HPDE6-E6E7 (cell line): ENCODE results near the gene LRBA.
"Not testable (repeated sequence)": the region's sequence is repeated elsewhere in the genome, so short reads cannot be mapped to it uniquely, and the experiment has no call there.

Experiments used
- DNase-seq: peaks from one replicate; pipeline ENCODE4 v3.0.0; 2011; ENCODE audit warnings: missing footprints; ENCODE audit errors: extremely low spot score

The LRBA gene

DNA sequence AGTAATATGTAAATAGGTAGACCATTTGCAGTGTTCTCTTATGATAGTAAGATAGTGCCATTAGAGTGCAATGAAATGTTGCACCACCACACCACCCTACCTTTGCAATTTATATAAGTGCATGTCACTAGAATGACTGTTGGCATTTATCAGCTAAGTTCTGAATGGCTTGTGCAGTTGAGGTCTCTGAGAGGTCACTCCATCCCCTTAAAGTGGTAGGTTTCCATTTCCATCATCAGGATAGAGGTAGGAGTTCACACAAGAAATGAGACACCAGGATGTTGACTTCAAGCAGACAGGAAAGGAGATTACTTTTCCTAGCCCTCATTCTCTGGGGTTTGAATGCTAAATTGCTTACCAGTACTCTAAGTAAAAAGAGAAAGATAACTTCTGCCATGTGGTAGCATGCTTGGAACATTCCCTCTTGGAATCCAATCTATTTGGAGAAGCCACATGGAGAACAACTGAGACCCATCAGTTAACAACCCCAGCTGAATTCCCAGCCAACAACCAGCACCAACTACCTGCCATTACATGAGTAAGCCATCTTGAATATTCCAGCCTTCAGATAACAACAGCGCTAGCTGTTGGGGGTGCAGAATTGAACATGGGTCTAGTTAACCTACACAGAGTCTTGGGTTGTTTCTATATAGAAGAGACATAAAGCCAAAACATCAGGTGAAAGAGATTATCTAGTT lies 6.7 kb upstream of the LRBA start:
- DNase-seq: no peak

DNA sequence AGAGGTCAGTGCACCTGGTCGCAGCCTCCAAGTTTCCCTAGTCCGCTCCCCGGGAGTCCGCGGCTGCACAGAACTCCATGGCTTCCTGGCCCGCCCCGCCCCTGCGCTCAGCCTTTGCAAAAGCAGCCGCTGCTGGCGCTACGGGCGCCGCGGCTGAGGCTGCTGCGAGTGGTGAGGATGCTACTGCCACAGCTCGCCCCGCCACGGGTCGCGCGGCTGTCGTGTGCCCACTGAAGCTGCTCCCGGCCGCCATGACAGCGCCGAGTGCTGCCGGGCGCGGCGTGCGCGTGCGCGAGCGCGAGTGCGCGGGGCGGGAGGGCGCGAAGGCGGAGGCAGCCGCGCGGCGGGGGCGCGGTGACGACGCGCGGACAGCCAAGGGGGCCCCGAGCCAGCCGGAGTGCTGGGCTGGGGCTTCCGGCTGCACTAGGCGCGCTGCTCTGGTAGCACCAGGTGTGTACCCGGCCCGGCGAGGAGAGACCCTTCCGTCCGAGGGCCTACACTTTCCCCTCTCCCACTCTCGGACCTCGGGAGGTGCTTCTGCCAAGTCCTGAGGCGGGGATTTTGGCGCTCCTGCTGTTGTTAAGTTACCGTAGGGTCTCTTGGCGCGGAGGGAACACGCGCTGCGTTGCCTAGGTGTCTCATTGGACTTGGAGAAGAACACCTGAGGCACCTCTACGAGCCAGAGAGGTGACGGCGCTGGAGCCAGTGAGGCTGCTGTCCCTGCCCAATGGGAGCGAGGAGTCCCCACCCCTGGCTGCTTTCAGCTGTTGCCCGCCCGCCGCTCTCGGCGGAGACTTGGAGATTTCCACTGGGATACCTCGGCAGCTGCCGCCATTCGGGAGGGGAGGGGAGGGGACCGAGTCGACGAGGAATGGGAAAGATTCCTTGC lies 619 bp upstream of the LRBA start:
- DNase-seq: peak; percentile 67

DNA sequence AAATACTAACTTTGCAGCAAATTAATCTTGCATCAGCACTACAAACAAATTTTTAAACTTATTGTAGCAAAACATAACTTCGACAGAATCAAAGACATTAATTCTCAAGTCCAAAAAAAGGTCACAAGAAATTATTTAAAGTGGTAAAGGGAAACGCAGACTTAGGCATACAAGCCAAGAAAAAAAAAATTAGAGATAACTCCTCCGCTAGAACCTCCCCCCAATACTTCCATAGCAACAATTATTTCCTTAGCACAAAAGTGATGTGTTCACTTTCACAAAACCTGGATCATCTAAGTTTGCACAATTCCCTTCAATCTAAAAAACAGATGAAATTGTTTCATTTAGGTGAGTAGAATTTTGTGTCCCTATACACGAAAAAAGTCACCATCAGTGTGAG lies 1.1 kb downstream of the LRBA start:
- no peak for DNase-seq

DNA sequence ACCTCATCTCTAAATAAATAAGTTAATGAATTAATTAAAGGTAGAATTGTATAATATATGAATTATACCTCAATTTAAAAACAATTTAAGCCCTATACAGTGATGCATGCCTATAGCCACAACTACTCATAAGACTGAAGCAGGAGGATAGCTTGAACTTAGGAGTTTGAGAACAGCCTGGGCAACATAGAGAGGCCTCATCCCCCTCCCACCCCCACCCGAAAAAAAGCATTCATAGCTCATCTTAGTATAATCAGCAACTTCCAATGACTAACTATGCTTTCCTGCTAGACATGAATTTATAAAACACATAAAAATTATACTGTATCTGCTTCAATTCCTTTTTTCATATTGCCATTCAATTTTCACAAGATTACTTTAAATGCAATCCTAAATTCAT lies 1.6 kb downstream of the LRBA start:
- no peak for DNase-seq

DNA sequence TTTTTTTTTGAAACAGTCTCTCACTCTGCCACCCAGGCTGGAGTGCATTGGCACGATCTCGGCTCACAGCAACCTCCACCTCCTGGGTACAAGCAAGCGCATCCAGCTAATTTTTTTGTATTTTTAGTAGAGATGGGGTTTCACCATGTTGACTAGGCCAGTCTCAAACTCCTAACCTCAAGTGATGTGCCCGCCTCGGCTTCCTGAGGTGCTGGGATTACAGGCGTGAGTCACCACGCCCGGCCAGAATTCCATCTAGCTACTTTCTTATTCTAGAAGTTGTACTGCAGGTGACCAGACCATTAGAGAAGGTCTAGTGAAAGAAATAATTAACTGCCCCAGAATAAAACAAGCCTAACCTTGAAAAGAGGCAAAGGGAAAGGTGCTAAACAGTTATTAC lies 2.3 kb downstream of the LRBA start:
- no peak for DNase-seq

DNA sequence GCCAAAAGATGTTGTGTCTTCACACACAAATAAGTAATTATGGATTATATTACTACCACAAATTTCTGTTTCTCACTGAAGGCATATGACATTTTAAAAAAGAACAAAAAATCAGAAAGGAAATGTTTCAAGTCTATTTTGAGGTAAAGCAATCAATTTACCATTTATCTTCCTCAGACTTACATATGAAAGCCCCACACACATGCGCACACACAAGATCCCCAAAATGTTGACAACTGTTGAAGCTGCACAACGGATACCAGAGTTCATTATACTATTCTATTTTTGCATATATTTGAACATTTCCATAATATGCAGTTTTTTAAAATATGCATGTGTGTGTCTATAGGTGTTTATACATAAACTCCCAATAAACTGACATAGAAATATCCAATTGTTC lies 2.7 kb downstream of the LRBA start:
- DNase-seq: no peak

DNA sequence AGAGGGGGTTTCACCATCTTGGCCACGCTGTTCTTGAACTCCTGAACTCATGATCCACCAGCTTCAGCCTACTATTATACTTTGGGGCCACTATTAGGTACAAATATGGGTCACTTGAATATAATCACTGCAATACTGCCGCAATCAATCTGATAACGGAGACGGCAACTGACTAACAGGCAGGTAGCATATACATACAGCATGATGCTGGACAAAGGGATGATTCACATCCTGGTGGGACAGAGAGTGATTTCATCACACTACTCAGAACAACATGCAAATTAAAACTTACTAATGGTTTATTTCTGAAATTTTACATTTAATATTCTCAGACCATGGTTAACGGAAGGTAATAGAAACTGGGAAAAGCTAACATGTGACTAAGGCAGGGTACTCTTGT lies 10.9 kb downstream of the LRBA start:
- DNase-seq: peak; percentile 71

DNA sequence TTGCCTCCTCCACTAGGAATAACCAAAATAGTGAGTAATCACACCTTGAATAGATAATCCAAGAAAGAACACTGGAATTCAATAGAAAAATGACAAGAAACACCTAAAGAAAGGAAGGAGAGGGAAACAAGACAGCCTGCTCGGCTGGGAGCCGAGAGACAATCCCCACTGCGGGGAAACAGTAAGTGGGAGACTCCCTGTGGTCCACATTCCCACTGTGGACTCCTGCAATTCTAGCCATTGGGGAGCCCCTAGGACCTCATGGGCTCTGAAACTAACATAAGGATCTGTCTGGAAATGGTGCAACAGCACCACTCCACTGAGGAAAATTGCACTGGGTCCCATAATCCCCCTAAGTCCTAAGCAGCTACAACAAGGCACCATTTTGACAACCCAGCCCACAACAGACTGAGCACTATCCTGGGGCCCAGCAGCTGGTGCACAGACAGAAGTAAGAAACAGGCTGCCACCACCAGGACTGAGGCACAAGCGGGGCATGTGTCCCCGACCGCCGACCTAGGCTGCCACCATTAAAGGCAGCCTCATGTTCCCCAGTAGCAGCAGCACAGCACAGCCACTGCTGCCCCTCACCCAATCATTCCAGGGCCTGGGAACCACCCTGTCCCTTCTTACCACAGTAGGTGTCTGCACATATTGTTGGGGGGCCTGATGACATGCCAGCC lies 14.2 kb downstream of the LRBA start:
- no peak for DNase-seq

DNA sequence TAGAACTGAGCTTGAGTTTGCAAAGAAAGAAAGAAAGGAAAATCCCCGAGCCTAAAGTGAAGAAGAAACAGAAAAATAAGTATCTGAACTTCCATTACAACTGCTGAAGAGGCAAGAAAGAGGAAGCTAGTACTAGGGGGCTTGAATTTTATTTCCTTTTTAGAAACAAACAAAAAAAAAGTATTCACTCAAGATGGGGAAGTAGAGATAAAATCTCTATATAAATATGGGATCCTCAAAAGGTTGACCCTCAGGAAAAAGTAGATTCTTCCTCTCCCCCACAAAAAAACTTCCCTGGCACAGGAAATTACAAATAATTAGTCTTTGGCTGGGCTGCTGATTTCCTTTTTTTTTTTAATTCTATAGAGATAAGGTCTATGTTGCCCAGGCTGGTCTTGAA lies 16.0 kb downstream of the LRBA start:
- DNase-seq: no peak

DNA sequence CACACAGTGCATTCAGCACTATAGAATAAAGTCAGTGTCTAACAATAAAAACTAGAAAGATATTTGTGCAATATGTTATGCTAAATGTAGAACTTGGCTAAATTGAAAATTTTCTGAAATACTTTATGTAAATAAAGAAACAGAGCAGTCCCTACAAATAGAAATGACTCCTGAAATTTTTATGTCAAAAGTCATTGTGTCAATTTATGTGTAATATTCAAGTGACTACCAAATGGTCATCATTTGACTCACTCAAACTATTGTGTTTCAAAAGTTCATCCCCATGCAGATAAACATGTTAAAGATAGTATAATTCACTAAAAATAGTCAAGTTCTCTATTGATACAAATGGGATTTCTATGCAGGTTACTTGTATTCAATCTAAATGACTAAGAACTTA lies 17.9 kb downstream of the LRBA start:
- no peak for DNase-seq

DNA sequence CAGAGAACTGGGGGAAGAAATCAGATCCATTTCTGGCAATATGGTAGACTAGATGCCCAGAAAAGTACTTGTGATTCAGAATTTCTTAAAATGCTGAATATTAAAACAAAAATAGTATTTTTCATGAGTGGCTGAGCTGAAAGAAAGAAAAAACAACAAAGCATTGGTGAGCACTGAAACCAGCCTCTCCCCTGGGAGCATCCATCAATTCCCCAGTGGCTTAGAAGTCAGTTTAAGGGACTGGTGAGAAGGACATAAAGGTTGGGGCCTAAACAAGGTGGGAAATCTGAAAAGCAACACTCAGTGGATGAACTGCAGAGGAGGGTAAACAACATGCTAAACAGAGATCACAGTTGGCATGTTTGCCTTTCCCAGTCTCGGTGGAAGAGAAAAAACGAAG lies 20.4 kb downstream of the LRBA start:
- no peak for DNase-seq

DNA sequence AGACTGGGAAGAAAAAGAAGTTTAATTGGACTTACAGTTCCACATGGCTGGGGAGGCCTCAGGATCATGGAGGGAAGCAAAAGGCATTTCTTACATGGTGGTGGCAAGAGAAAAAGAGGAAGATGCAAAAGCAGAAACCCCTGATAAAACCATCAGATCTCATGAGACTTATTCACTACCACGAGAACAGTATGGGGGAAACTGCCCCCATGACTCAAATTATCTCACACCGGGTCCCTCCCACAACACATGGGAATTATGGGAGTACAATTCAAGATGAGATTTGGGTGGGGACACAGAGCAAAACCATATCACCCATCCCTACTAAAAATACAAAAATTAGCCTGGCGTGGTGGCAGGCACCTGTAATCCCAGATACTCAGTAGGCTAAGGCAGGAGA lies 21.5 kb downstream of the LRBA start:
- DNase-seq: not testable (repeated sequence)

DNA sequence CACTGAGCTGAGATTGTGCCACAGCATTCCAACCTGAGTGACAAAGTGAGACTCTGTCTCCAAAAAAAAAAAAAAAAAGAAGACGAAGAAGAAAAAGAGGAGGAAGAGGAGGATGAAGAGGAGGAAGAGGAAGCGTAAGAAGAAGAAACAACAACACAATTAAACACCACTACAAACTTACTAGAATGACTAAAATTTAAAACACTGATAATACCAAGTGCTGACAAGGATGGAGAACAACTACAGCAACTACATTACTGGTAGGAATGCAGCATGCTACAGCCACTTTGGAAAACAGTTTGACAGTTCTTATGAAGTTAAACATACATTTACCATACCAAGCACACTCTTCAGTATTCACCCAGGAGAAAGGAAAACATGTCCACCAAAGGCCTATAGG lies 24.1 kb downstream of the LRBA start:
- no peak for DNase-seq

DNA sequence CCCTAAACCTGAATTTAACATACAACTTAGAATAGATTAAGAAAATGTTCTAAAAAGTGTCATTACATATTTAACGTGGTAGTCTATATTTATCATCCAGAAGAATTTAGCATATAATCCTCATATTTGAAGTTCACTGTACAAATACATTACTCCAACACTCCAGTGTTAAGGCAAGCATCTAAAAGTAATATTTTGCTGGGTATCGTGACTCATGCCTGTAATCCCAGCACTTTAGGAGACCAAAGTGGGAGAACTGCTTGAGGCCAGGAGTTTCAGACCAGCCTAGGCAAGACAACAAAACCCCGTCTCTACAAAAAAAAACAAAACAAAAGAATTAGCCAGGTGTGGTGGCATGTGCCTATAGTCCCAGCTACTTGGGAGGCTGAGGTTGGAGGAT lies 24.8 kb downstream of the LRBA start:
- no peak for DNase-seq

DNA sequence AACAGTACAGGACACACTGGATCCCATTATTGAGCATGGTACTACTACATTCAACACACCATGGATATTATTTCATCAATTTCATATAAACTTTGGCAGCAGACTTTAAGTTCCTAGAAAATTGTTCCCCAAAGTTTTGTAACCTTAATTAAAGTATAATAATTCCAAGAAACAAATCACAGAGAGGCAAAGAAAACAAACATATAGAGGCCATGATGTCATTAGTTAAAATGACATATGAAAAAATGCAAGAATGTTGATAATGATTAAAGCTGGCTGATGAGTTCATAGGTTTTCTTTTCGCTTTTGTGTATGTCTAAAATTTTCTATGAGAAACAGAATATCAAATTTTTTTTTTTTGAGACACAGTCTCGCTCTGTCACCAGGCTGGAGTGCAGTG lies 26.8 kb downstream of the LRBA start:
- DNase-seq: no peak

DNA sequence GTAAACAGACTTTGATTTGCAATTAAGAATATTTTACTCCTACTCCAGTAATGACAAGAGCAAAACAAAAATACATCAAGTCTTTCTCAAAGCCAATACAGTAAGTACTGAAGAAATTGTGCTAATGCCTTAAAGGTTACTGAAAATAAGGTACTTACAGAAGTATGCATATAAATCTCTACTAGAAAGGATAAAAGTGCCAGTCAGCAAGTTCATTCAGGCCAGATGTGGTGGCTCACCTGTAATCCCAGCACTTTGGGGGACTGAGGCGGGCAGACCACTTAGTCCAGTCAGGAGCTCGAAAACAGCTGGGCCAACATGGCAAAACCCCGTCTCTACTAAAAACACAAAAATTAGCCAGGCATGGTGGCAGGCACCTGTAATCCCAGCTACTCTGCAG lies 27.9 kb downstream of the LRBA start:
- no peak for DNase-seq

DNA sequence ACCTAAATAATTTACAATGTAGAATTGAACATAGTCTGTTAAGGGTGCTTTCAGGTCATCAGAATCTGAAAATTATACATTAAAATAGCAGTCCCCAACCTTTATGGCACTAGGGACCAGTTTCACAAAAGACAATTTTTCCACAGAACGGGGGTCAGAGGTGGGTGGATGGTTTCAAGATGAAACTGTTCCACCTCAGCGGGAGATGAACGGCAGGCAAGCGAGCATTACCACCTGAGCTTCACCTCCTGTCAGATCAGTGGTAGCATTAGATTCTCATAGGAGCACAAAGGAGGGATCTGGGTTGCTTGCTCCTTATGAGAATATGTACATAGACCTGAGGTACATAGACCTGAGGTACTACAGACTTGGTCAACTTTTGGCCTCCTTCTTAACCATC lies 29.0 kb downstream of the LRBA start:
- DNase-seq: no peak

DNA sequence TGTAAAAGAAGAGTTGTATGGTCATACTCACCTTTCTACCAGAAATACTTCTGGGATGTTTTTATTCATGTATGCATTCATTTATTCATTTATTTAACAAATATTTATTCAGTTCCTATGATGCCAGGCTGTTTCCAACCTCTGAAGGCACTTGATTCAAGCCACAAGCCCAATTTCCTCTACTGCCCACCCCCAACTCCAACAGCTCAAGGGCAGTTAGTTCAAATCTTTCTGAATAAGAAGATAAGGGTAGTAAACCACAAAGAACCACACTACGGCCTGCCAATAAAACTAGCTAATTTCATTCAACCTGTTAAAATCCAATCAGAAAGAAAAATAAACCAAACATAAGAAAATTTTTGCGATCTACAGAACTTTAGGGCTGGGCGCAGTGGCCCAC lies 31.2 kb downstream of the LRBA start:
- no peak for DNase-seq

DNA sequence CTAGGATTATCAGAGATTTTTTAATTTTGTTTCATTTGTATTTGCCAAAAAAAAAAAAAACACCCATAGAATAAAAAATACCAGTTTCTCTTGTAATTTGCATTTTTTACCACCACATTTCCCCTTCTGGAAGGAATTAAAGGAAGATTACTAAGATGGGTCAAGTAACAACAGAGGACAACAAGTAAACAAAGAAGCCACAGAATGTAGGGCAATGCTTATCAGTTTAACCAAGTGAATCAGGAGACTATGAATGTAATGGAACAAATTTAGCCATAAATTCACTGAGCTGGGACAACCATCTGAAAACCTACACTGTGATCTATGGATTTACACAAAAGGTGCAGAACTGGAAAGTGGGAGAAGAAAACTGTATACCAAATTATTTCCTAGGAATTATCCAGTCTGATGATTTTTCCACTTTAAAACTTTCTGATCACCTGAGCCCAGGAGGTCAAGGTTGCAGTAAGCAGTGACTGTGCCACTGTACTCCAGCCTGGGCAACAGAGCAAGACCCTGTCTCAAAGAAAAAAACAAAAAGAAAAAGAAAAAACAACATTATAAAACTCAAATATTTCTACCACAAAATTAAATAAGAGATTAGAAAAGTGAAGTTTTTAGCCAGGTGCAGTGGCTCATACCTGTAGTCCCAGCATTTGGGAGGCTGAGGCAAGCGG lies 32.4 kb downstream of the LRBA start:
- DNase-seq: no peak

DNA sequence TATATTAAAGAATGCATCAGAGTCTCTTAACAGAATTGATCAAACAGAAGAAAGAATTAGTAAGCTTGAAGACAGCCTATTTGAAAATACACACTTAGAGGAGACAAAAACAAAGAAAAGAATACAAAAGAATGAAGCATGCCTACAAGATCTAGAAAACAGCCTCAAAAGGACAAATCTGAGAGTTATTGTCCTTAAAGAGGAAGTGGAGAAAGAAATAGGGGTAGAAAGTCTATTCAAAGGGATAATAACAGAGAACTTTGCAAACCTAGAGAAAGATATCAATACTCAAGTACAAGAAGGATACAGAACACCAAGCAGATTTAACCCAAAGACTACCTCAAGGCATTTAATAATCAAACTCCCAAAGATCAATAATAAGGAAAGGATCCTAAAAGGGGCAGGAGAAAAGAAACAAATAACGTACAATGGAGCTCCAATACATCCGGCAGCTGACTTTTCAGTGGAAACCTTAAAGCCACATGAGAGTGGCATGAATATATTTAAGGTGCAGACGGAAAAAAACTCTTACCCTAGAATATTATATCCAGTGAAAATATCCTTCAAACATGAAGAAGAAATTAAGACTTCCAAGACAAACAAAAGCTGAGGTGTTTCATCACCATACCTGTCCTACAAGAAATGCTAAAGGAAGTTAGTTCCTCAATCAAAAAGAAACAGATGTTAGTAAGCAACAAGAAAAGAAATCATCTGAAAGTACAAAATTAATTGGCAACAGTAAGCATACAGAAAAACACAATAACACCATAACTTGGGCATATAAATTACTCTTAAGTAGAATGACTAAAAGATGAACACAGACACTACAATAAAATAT lies 36.1 kb downstream of the LRBA start:
- no peak for DNase-seq

DNA sequence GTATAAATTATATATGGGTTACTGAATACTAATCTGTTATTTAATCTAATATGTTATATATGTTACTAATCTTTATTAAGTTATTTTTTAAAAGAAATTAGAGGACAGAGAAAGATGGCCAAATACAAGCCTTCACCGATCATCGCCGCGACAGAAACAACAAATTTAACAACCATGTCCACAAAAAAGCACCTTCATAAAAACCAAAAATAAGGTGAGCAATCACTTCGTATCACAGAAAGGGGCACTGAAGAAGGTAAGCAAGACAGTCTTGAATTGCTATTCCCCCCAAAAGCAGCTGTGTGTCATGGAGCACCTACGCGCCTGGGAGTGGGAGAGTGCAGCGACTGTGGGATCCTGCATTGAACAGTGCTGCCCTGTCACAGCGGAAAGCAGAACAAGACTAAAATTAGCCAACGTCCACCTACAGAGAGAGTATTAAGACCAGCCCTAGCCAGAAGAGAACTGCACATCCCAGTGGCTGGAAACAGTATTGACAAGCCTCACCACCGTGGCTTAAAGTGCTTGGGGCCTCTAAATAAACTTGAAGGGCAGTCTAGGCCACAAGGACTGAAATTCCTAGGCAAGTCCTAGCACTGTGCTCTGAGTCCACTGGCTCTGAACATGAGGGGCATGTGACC lies 38.5 kb downstream of the LRBA start:
- no peak for DNase-seq
